ENCODE measurements around the gene SIX3. TPM values are rescaled to one million over a fixed set of nuclear protein-coding genes. Genes with fewer than 3 reads are reported as not detected.
A peak's percentile ranks its signal among the peaks of the same experiment; 100 is the strongest.

Gene SIX3
- total RNA-seq, 1 donor from 2014 or later, result not detected

GRCh38 chr2:44957656-44958327 is 16.3 kb downstream of the SIX3 start:
- no peak for DNase-seq (ENCODE audit: low read depth, low spot score)
- Mint-ChIP-seq H3K9me3 (no peaks in the 10 kb centered on the region), H3K4me3 (no peak overlapping the region), H3K27ac (ENCODE audit: unreplicated experiment) (no peak overlapping the region), H3K36me3 (ENCODE audit: low read depth) (no peaks in the 10 kb centered on the region), H3K27me3 (ENCODE audit: low read depth) (peaks cover 85% of the 10 kb centered on the region), H3K4me1 (peaks cover 16% of the 10 kb centered on the region)
- TF ChIP-seq CTCF (conservative IDR thresholded peaks at IDR 0.05), result no peak

GRCh38 chr2:44959855-44960254 is 18.4 kb downstream of the SIX3 start:
- H3K4me3 Mint-ChIP-seq, result no peak overlapping the region
- peaks cover 83% of the 10 kb centered on the region for H3K27me3 Mint-ChIP-seq (ENCODE audit: low read depth)
- TF ChIP-seq CTCF (conservative IDR thresholded peaks at IDR 0.05), result no peak
- no peaks in the 10 kb centered on the region for H3K9me3 Mint-ChIP-seq
- DNase-seq (ENCODE audit: low read depth, low spot score), result no peak
- no peaks in the 10 kb centered on the region for H3K36me3 Mint-ChIP-seq (ENCODE audit: low read depth)
- no peak overlapping the region for H3K27ac Mint-ChIP-seq (ENCODE audit: unreplicated experiment)
- H3K4me1 Mint-ChIP-seq, result peaks cover 5% of the 10 kb centered on the region

GRCh38 chr2:44960871-44961270 is 19.4 kb downstream of the SIX3 start:
- Mint-ChIP-seq H3K4me3 (no peak overlapping the region), H3K27ac (ENCODE audit: unreplicated experiment) (no peak overlapping the region), H3K36me3 (ENCODE audit: low read depth) (no peaks in the 10 kb centered on the region), H3K4me1 (no peaks in the 10 kb centered on the region), H3K27me3 (ENCODE audit: low read depth) (peaks cover 76% of the 10 kb centered on the region), H3K9me3 (no peaks in the 10 kb centered on the region)
- TF ChIP-seq CTCF (conservative IDR thresholded peaks at IDR 0.05), result no peak
- no peak for DNase-seq (ENCODE audit: low read depth, low spot score)

GRCh38 chr2:44962176-44962695 is 20.7 kb downstream of the SIX3 start:
- no peak for DNase-seq (ENCODE audit: low read depth, low spot score)
- Mint-ChIP-seq H3K27me3 (ENCODE audit: low read depth) (peaks cover 72% of the 10 kb centered on the region), H3K9me3 (no peaks in the 10 kb centered on the region), H3K36me3 (ENCODE audit: low read depth) (no peaks in the 10 kb centered on the region), H3K4me1 (no peaks in the 10 kb centered on the region), H3K27ac (ENCODE audit: unreplicated experiment) (no peak overlapping the region), H3K4me3 (no peak overlapping the region)
- no peak for TF ChIP-seq CTCF (conservative IDR thresholded peaks at IDR 0.05)

GRCh38 chr2:44964752-44965236 is 23.3 kb downstream of the SIX3 start:
- Mint-ChIP-seq H3K36me3 (ENCODE audit: low read depth) (no peaks in the 10 kb centered on the region), H3K4me1 (no peaks in the 10 kb centered on the region), H3K4me3 (no peak overlapping the region), H3K27ac (ENCODE audit: unreplicated experiment) (no peak overlapping the region), H3K9me3 (no peaks in the 10 kb centered on the region), H3K27me3 (ENCODE audit: low read depth) (peaks cover 56% of the 10 kb centered on the region)
- DNase-seq (ENCODE audit: low read depth, low spot score), result no peak
- peak; percentile 52 for TF ChIP-seq CTCF (conservative IDR thresholded peaks at IDR 0.05)
